ENCODE data around the gene AICDA.
"Not testable (repeated sequence)": the region's sequence is repeated elsewhere in the genome, so short reads cannot be mapped to it uniquely, and the experiment has no call there.

AICDA gene

GRCh38 chr12:8590842-8591545 is 21.7 kb downstream of the AICDA start:
- in situ Hi-C loops (cut with HindIII; ENCODE audit: low pct_ligation_motif_present, low sequenced_read_pairs): no loop called here
- no peak for TF ChIP-seq CTCF (IDR thresholded peaks at IDR 0.05; ENCODE audit: low read depth, low read length, missing control alignments)
- no peak for DNase-seq
- Histone ChIP-seq H3K36me3 (replicated peaks) (no peaks in the 10 kb centered on the region), H3K4me3 (ENCODE audit: low read depth, low read length) (no peak overlapping the region), H3K27me3 (replicated peaks) (no peaks in the 10 kb centered on the region), H3K27ac (no peak overlapping the region)

DNA sequence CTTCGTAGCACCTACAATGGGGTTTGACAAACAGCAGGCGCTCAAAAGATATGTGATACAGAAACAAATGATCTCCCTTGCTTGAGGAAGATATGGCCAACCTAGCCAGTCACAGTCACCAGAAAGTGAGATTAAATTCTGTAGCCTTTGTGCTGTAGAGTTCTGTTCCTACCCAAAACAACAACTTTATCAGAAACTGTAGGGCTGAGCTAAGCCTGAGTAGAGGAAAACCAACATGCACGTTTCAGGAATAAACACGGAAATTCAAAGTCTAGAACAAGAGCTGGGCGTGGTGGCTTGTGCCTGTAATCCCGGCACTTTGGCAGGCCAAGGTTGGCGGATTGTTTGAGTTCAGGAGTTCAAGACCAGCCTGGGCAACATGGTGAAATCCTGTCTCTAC is 23.0 kb downstream of the AICDA start:
- TF ChIP-seq CTCF (IDR thresholded peaks at IDR 0.05; ENCODE audit: low read depth, low read length, missing control alignments): no peak
- Histone ChIP-seq H3K27ac (no peak overlapping the region), H3K4me3 (ENCODE audit: low read depth, low read length) (no peak overlapping the region), H3K36me3 (replicated peaks) (no peaks in the 10 kb centered on the region), H3K27me3 (replicated peaks) (no peaks in the 10 kb centered on the region)
- no peak for DNase-seq
- in situ Hi-C loops (cut with HindIII; ENCODE audit: low pct_ligation_motif_present, low sequenced_read_pairs): no loop called here

- H3K27ac ChIP-seq; H3K4me3 ChIP-seq (ENCODE audit: low read depth, low read length); H3K27me3 ChIP-seq (replicated peaks); H3K36me3 ChIP-seq (replicated peaks); DNase-seq; in situ Hi-C loops (cut with HindIII; ENCODE audit: low pct_ligation_motif_present, low sequenced_read_pairs): not testable (repeated sequence)
Observed at GRCh38 chr12:8584478-8584877, 28.2 kb downstream of the AICDA start.

DNA sequence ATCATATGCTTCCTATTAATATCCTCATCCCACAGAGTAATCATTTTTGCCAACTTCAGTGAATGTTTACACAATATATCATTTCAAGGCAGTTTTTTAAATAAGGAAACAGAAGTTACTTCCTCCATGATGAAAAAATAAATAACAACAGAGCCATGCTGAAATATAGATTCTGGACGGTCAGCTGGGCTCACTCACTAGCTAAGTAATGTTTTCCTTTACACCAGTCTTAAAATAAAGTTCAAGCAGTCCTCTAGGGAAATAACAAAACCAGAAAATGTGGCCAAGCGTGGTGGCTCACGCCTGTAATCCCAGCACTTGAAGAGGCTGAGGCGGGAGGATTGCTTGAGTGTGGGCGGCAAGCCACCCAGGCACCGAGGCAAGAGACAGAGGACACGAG is 28.7 kb downstream of the AICDA start:
- in situ Hi-C loops (cut with HindIII; ENCODE audit: low pct_ligation_motif_present, low sequenced_read_pairs): no loop called here
- no peak for TF ChIP-seq CTCF (IDR thresholded peaks at IDR 0.05; ENCODE audit: low read depth, low read length, missing control alignments)

DNA sequence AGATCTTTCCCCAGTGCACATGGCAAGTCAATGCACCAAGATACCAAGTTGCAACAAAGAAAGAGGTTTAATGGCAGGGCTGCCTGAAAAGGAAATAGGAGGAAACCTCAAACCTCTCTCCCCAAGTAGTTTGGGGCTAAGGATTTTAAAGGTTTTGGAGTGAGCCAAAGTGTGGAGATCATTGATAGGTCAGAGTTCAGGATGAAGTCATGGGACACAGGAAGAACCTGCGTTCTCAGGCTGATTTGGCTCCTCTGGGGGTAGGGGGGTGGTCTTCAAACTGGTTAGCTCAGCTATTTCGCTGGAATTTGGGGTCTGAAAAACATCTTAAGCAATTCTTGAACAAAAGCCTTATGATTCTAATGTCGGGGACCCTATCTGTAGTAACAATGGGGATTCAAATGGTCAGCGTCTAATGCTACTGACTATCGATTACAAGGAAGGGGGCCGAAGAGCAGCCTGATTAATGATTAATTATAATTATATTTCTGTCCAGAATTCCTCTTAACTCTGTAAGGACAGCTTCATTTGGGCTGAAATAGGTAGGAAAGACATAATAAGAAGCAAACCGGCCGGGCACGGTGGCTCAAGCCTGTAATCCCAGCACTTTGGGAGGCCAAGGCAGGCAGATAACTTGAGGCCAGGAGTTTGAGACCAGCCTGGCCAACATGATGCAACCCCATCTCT is 31.4 kb downstream of the AICDA start:
- Histone ChIP-seq H3K27me3 (replicated peaks) (no peaks in the 10 kb centered on the region), H3K4me3 (ENCODE audit: low read depth, low read length) (no peak overlapping the region), H3K36me3 (replicated peaks) (no peaks in the 10 kb centered on the region), H3K27ac (no peak overlapping the region)
- no peak for TF ChIP-seq CTCF (IDR thresholded peaks at IDR 0.05; ENCODE audit: low read depth, low read length, missing control alignments)
- in situ Hi-C loops (cut with HindIII; ENCODE audit: low pct_ligation_motif_present, low sequenced_read_pairs): no loop called here
- DNase-seq: no peak

More for the DNA sequence above, 28.7 kb downstream of the AICDA start:
- H3K36me3 ChIP-seq (replicated peaks): no peaks in the 10 kb centered on the region
- H3K27ac ChIP-seq: no peak overlapping the region
- H3K4me3 ChIP-seq (ENCODE audit: low read depth, low read length): no peak overlapping the region
- DNase-seq: no peak
- H3K27me3 ChIP-seq (replicated peaks): no peaks in the 10 kb centered on the region

DNA sequence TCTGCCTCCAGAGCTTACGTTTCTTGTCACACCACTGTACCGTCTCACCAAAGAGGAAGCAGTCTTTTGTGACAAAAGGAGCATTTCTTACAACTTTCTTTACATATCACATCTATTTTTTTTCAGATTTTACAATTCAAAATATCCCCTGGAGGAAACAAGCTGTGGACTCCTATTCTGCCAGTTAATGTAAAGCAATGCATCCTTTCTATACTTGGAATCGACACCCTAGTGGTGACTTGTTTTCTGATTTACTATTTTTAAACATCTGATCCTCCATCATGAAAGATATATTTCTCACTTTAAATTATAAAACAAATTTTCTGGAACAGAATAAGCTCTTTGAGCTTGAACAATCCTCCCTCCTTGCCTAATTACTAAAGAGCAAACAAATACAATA is 34.8 kb downstream of the AICDA start:
- no peaks in the 10 kb centered on the region for H3K36me3 ChIP-seq (replicated peaks)
- no peak for TF ChIP-seq CTCF (IDR thresholded peaks at IDR 0.05; ENCODE audit: low read depth, low read length, missing control alignments)
- in situ Hi-C loops (cut with HindIII; ENCODE audit: low pct_ligation_motif_present, low sequenced_read_pairs): no loop called here

More for the DNA sequence above, 34.8 kb downstream of the AICDA start:
- H3K27me3 ChIP-seq (replicated peaks): no peaks in the 10 kb centered on the region
- H3K27ac ChIP-seq: no peak overlapping the region
- no peak overlapping the region for H3K4me3 ChIP-seq (ENCODE audit: low read depth, low read length)
- DNase-seq: no peak
